HG03060 (cell line): ENCODE results near the gene TUFM.
A peak's percentile ranks its signal among the peaks of the same experiment; 100 is the strongest.
"Not testable (repeated sequence)": the region's sequence is repeated elsewhere in the genome, so short reads cannot be mapped to it uniquely, and the experiment has no call there.

Source experiments
- ATAC-seq: cut with Tn5 transposase; IDR thresholded peaks from one replicate; pipeline ENCODE4 v1.9.1; 2021; ENCODE audit warnings: low read depth, moderate number of reproducible peaks; ENCODE audit not compliant: unreplicated experiment

TUFM gene

GRCh38 chr16:28842696-28843095 is 3.5 kb downstream of the TUFM start:
- ATAC-seq: no peak

DNA sequence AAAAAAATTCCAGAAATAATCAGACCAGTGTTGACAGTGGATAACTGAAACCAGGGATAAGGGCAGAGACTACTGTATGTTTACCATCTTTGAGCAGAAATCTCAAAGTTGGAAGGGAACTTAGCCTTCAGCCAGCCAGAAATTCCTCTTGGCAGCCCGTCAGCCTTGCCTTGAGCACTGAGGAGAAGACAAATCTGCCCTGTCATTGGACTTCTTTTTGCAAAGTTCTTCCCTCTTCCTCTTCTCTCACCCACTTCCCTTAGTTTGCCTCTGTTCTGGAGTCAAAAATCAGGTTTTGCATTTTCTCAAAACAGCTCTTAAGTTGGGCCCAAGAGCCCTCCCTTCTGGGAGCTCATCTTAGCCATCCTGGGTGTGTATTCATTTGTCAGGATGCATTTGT is 6.2 kb downstream of the TUFM start:
- no peak for ATAC-seq

- no peak for ATAC-seq
These were observed 7.0 kb downstream of the TUFM start for GRCh38 chr16:28839004-28839639.

DNA sequence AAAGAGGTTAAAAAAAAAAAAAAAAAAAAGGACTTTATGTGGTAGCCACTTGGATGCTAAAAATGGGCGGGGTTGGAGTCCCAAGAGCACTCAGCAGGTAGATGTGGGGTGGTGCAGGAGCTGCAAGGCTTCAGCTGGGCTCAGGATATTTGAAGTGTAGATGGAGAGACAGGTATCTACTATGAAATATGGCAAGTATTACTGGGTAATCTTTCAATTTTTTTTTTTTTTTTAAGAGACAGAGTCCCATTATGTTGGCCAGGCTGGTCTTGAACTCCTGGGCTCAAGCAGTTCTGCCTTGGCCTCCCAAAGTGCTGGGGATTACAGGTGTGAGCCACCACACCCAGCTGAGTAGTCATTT is 7.6 kb downstream of the TUFM start:
- ATAC-seq: no peak

- ATAC-seq: no peak
These were observed 8.2 kb downstream of the TUFM start for GRCh38 chr16:28837672-28838557.

DNA sequence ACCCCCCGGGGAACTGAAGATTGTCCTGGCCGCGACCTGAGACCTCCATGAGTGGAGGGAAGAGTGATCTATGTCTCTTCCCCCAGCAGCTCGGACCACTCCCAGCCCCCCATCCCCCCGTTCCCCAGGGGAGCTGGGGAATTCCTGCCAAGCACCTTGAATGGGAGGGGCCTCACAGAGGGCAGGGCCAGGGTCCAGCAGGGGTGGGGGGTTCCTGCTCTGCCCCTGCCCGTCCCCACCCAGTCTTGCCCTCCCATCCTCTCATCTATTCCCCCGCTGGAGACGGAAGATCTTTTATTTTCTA is 9.4 kb downstream of the TUFM start:
- no peak for ATAC-seq

DNA sequence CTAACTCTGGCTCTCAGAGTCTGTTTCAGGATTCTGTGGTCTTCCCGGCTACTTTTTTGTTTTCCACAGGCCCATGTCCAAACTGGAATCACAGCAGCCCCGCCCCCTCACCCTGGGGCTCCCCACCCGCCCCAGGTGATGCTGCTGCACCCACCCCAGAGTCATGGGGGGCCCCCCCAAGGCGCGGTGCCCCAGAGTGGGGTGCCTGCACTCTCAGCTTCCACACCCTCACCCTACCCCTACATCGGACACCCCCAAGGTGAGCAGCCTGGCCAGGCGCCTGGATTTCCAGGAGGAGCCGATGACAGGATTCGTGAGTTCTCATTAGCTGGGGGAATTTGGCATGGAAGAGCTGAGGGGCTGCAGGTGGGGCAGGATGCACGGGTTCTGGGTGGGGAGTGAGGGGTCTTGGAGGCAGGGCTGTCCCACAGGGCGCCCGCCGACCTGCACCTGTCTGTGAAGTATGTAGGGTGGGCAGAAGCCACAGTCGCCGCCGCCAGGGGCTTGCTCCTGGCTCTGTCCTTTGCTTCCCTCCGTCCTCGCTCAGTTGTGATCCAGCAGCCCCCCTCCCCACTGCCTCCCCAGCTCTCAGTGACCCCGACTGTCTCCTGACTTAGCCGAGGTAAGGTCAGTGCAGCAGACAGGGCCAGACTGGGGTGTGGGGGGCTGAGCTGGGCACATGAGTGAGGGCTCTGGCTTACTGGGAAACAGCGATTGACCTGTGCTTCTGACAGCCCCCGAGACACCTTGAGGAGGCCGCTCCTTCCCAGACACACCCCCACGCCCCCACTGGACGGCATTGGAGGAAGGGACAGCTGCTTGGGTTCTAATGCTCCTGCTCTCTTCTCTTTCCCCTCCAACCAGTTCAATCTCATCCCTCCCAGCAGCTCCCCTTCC is 10.0 kb downstream of the TUFM start:
- ATAC-seq: no peak

GRCh38 chr16:28834873-28835863 is 11.0 kb downstream of the TUFM start:
- ATAC-seq: no peak

GRCh38 chr16:28834349-28834748 is 11.8 kb downstream of the TUFM start:
- ATAC-seq: no peak

- no peak for ATAC-seq
These were observed 15.6 kb downstream of the TUFM start for GRCh38 chr16:28830531-28830930.

- no peak for ATAC-seq
These were observed 16.4 kb downstream of the TUFM start for GRCh38 chr16:28829747-28830146.

DNA sequence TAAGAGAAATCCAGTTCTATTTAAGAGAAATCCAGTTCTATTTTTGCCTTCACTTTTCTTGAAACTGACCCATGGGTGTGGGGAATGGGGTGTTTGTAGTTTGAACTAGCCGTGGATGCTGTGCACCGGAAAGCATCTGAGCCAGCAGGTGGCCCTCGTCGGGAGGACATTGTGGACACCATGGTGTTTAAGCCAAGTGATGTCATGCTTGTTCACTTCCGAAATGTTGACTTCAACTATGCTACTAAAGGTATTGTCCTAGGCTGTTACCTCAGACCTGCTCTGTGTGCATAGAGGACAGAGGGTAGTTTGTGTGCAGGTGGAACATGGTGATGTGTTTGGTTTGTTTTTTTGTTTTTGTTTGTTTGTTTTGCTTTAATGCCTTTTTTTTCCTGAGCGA is 20.0 kb downstream of the TUFM start:
- ATAC-seq: no peak

GRCh38 chr16:28824717-28824973 is 21.5 kb downstream of the TUFM start:
- ATAC-seq: no peak

- peak; percentile 35 for ATAC-seq
These were observed 22.1 kb downstream of the TUFM start for GRCh38 chr16:28823873-28824716.

DNA sequence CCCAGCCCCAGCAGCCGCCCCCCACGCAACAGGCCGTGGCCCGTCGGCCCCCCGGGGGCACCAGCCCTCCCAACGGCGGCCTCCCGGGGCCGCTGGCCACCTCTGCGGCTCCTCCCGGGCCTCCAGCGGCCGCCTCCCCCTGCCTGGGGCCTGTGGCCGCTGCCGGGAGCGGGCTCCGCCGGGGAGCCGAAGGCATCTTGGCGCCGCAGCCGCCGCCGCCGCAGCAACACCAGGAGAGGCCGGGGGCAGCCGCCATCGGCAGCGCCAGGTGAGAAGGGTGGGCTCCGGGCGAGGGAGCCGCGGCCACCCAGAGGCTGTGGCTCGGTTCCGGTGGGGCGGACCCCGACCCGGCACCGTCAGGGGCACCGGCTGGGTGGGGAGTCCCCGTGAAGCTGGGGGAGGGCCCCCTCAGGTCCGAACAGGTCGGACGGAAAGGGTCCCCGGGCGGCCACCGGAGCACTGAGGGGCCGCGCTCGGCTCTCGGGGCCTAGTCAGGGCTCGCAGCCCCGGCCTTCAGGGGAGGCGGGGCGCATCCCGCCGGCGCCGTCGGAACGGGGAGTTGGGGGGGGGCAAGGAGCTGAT is 22.8 kb downstream of the TUFM start:
- ATAC-seq: peak; percentile 4

- ATAC-seq: peak; percentile 43
These were observed 23.4 kb downstream of the TUFM start, which contains the start of gene ATXN2L for GRCh38 chr16:28822520-28823290. Gene ATXN2L, plus strand, starts transcription at chr16:28822999. Its CDS starts 261 bp downstream, at chr16:28823260.

DNA sequence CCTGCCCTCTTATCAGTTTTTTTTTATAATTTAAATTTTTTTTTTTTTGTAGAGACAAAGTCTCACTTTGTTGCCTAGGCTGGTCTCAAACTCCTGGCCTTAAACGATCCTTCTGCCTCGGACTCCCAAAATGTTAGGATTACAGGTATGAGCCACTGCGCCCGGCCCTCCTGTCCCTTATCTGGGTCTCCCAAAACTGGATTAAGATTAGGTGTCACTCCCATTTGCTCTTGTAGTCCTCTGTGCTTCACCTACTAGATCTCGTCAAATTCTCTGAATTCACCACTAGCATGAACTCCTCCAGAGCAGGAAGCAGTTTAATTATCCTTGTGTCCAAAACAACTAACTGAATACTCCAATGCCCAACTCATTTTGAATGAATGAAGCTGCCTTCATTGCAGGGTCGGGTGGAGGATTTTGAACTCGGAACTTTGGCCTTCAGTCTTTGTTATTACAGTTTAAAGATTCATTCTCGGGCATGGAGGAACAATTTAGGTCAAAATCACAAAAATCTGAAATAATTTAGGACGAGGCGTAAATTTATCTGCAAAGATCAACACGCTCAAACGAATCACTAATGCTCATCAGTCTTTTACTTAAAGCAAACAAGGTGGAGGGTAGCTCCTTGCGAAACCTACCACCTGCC is 24.2 kb downstream of the TUFM start:
- ATAC-seq: no peak

- not testable (repeated sequence) for ATAC-seq
These were observed 25.6 kb downstream of the TUFM start for GRCh38 chr16:28820546-28820945.
